Stimulated activated CD8-positive, alpha-beta memory T cell treated with anti-CD3 and anti-CD28 coated beads, Interleukin-15, amount 100 ng/mL, for 24 hours (primary cell): ENCODE data around the gene IQCN.

Experiments used
- DNase-seq: peaks from one replicate; pipeline ENCODE4 v3.0.0-alpha.2; 2020; ENCODE audit warnings: low read depth

Gene IQCN

GRCh38 chr19:18284712-18285360, 10.6 kb upstream of the IQCN start:
- no peak for DNase-seq

GRCh38 chr19:18283338-18283737, 9.1 kb upstream of the IQCN start:
- no peak for DNase-seq

GRCh38 chr19:18282788-18283141, 8.5 kb upstream of the IQCN start:
- DNase-seq = no peak

GRCh38 chr19:18282021-18282787, 8.0 kb upstream of the IQCN start:
- no peak for DNase-seq

- DNase-seq = peak; percentile 94
These were observed 7.1 kb upstream of the IQCN start, which contains the start of gene JUND for GRCh38 chr19:18281082-18282020. Gene JUND, minus strand, starts transcription at chr19:18281622. Its CDS starts 138 bp downstream, at chr19:18281484.

GRCh38 chr19:18280247-18281081, 6.2 kb upstream of the IQCN start:
- no peak for DNase-seq

GRCh38 chr19:18279516-18280246, 5.4 kb upstream of the IQCN start:
- no peak for DNase-seq

GRCh38 chr19:18279266-18279515, 4.9 kb upstream of the IQCN start:
- no peak for DNase-seq

- no peak for DNase-seq
These were observed 4.4 kb upstream of the IQCN start for GRCh38 chr19:18278521-18279265.

- DNase-seq = no peak
These were observed 617 bp upstream of the IQCN start for GRCh38 chr19:18274781-18275356.

- DNase-seq = no peak
These were observed 562 bp downstream of the IQCN start for GRCh38 chr19:18273561-18274218.

- no peak for DNase-seq
These were observed 2.8 kb downstream of the IQCN start for GRCh38 chr19:18271433-18271841.

- no peak for DNase-seq
These were observed 3.9 kb downstream of the IQCN start for GRCh38 chr19:18270326-18270725.

- DNase-seq = no peak
These were observed 5.1 kb downstream of the IQCN start for GRCh38 chr19:18269070-18269723.

GRCh38 chr19:18266771-18267686, 7.2 kb downstream of the IQCN start:
- no peak for DNase-seq

- DNase-seq = no peak
These were observed 8.7 kb downstream of the IQCN start for GRCh38 chr19:18265582-18265981.

- DNase-seq = no peak
These were observed 9.2 kb downstream of the IQCN start for GRCh38 chr19:18264971-18265540.
